NCI-H2227 treated with DMSO at 0.1 percent for 48 hours (cell line): Measurements from ENCODE around the gene CDC42BPG.

Experiments used
- DNase-seq: peaks from one replicate; lab custom pipeline; 2025; lab: John Stamatoyannopoulos, UW

The CDC42BPG gene

GRCh38 chr11:64844330-64845128, at the start of gene CDC42BPG:
Gene CDC42BPG, minus strand, starts transcription at chr11:64844653. Its CDS starts 84 bp downstream, at chr11:64844569.
- peak; percentile 28 for DNase-seq

GRCh38 chr11:64893194-64894069, 49.0 kb upstream of the CDC42BPG start:
- DNase-seq = no peak

GRCh38 chr11:64892838-64893193, 48.4 kb upstream of the CDC42BPG start:
- DNase-seq = no peak

GRCh38 chr11:64892411-64892831, 48.0 kb upstream of the CDC42BPG start:
- DNase-seq = no peak

- no peak for DNase-seq
Measured at GRCh38 chr11:64891880-64892279, 47.4 kb upstream of the CDC42BPG start.

- no peak for DNase-seq
Measured at GRCh38 chr11:64891215-64891848, 46.9 kb upstream of the CDC42BPG start.

- no peak for DNase-seq
Measured at GRCh38 chr11:64890522-64890939, 46.1 kb upstream of the CDC42BPG start.

- no peak for DNase-seq
Measured at GRCh38 chr11:64888729-64889511, 44.5 kb upstream of the CDC42BPG start.

GRCh38 chr11:64888406-64888728, 43.9 kb upstream of the CDC42BPG start:
- no peak for DNase-seq

GRCh38 chr11:64887757-64888405, 43.4 kb upstream of the CDC42BPG start:
- DNase-seq = no peak

GRCh38 chr11:64887234-64887756, 42.8 kb upstream of the CDC42BPG start:
- DNase-seq = no peak

GRCh38 chr11:64885367-64886286, 41.2 kb upstream of the CDC42BPG start:
- peak; percentile 34 for DNase-seq

GRCh38 chr11:64884019-64884418, 39.6 kb upstream of the CDC42BPG start:
- DNase-seq = no peak

GRCh38 chr11:64883575-64883974, 39.1 kb upstream of the CDC42BPG start:
- no peak for DNase-seq

- no peak for DNase-seq
Measured at GRCh38 chr11:64882243-64882642, 37.8 kb upstream of the CDC42BPG start.

GRCh38 chr11:64881476-64881875, 37.0 kb upstream of the CDC42BPG start:
- DNase-seq = no peak

GRCh38 chr11:64880240-64881001, 36.0 kb upstream of the CDC42BPG start:
- DNase-seq = no peak

GRCh38 chr11:64879244-64879900, 34.9 kb upstream of the CDC42BPG start:
- no peak for DNase-seq
